SKM-1 (cell line): ENCODE measurements around the gene OXLD1.

Experiments
- DNase-seq: peaks from one replicate; lab custom pipeline; 2025; ENCODE audit not compliant: unreplicated experiment; lab: John Stamatoyannopoulos, UW

The OXLD1 gene

GRCh38 chr17:81702934-81703746, 36.7 kb upstream of the OXLD1 start, which contains the start of gene MRPL12:
MRPL12 (plus strand) TSS chr17:81703367; CDS start chr17:81703502, 135 bp downstream.
- peak; percentile 75 for DNase-seq

GRCh38 chr17:81701288-81702071, 35.1 kb upstream of the OXLD1 start:
- no peak for DNase-seq

DNA sequence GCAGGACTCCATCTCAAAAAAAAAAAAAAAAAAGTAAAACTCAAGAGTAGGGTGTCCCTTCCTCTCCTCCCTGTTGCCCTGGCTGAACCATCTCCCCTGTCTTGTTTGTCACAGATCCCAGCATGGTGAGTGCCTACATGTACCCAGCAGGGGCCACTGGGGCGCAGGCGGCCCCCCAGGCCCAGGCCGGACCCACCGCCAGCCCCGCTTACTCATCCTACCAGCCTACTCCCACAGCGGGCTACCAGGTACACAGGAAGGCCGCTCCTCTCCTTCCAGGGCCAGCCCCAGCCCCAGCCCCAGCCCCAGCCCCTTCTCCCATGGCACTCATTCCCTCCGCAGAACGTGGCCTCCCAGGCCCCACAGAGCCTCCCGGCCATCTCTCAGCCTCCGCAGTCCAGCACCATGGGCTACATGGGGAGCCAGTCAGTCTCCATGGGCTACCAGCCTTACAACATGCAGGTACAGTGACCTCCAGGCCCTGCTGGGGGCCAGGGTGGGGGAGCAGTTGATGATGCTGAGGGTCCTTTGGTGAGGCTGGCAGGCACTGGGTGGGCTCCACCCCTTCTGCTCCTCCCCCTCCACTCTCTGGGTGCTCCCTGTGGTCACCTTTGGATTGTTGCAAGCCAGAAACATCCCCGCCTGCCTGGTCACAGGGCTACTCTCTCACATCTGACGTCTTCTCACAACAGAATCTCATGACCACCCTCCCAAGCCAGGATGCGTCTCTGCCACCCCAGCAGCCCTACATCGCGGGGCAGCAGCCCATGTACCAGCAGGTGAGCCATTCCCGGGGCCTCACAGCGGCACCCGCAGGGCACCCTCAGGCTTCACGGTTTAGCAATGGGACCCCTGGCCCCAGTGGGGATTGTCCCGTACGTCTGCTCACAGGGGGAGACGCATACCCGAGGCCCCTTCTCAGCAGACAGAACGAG, 34.2 kb upstream of the OXLD1 start:
- no peak for DNase-seq

DNA sequence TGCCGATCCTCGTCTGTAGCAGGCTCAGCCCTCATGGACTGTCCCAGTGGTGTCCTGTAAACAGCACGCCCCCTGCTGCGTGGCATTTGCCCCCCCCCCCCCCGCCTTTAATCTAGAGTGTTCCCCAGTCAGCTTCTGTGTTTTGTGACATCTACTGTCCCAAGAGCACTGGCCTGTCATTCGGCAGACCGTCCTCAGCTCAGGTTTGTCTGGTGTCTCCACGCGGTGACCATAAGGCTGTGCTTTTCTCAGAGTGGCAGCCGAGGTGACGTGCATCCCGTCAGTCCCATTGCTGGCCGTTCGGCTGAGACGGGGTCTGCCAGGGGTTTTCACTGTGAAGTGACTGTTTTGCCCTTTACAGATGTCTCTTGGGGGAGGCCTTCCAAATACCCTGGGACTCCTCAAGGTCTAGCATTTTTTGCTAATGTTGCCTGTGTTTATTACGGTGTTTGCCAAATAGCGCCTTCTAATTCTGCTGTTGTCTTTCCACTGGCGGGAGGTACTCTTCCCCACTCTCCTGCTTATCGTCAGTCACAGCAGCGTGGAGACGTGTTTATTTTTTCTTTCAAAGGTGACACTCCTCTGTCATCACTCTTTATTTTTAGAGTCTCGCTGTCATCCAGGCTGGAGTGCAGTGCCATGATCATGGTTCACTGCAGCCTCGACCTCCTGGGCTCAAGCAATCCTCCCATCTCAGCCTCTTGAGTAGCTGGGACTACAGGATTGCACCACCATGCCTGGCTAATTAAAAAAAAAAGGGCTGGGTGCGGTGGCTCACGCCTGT, 31.0 kb upstream of the OXLD1 start:
- DNase-seq, result no peak

GRCh38 chr17:81696218-81696941, 30.0 kb upstream of the OXLD1 start:
- DNase-seq, result no peak

DNA sequence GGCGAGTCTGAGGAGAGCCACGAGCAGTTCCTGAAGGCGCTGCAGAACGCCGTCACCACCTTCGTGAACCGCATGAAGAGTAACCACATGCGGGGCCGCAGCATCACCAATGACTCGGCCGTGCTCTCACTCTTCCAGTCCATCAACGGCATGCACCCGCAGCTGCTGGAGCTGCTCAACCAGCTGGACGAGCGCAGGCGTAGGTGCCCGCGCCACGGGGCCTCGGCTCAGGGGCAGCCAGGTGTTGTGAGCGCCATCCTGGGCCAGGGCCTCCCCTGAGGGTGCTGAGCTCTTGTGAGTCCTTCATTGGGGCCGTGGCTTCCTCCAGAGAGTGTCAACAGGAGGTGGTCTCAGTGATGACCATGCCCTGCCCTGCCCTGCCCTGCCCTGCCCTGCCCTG, 29.4 kb upstream of the OXLD1 start:
- DNase-seq, result no peak

- no peak for DNase-seq
Observed at GRCh38 chr17:81695211-81695610, 28.8 kb upstream of the OXLD1 start.

- no peak for DNase-seq
Observed at GRCh38 chr17:81694810-81695209, 28.4 kb upstream of the OXLD1 start.

DNA sequence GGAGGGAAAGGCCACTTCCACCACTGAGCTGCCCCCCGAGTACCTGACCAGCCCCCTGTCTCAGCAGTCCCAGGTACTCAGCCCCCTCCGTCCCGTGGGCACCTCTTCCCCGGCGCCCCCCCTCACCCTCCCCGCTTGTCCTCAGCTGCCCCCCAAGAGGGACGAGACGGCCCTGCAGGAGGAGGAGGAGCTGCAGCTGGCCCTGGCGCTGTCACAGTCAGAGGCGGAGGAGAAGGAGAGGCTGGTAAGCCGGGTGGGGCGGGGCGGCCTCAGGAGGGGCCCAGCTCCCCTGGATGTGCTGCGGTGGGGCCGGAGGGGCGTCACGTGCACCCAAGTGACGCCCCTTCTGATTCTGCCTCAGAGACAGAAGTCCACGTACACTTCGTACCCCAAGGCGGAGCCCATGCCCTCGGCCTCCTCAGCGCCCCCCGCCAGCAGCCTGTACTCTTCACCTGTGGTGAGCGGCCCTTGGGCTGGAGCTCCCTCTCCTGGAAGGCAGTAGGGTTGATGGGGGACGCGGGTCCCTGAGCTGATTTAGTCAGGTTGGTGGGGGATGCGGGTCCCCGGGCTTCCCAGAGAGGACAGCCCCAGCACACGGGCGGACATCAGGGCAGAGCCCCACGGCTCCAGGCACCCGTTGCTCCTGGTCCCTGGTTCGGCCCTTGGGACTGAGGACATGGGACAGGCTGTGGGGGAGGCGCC, 27.3 kb upstream of the OXLD1 start:
- no peak for DNase-seq

DNA sequence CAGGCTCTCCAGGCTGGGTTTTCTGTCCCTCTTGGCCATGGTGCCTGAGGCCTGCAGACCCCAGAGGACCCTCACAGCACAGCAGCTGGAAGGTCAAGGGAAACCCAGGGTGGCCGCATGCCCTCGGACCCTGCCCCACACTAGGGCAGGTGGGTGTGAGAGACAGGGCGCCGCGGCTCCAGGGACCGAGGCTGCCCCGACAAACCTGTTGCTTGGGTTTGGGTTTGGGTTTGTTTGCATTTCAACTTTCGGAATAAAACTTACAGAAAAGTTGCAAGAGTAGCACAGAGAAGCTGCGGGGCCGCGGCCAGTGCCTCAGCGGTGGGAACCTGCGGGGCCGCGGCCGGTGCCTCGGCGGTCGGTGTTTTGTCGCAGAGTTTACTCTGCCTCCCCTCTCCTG, 25.2 kb upstream of the OXLD1 start:
- DNase-seq, result no peak

DNA sequence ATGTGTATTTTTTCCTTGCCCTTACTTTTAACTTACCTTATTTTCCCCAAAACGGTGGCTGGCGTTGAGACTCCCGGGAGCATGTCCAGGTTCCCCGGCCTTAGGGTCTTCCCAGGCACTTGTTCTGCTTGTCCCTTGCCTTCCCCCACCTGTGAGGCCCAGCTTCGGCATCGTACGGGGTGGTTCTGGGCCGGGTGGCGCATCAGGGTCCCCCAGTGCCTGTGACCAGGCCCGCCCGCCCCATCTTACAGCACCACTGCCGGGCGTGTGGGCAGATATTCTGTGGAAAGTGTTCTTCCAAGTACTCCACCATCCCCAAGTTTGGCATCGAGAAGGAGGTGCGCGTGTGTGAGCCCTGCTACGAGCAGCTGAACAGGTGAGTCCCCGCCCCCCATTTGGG, 24.8 kb upstream of the OXLD1 start:
- no peak for DNase-seq

- DNase-seq, result no peak
Observed at GRCh38 chr17:81690549-81690948, 24.1 kb upstream of the OXLD1 start.

GRCh38 chr17:81690066-81690465, 23.7 kb upstream of the OXLD1 start:
- no peak for DNase-seq

GRCh38 chr17:81688616-81689015, 22.2 kb upstream of the OXLD1 start:
- no peak for DNase-seq

DNA sequence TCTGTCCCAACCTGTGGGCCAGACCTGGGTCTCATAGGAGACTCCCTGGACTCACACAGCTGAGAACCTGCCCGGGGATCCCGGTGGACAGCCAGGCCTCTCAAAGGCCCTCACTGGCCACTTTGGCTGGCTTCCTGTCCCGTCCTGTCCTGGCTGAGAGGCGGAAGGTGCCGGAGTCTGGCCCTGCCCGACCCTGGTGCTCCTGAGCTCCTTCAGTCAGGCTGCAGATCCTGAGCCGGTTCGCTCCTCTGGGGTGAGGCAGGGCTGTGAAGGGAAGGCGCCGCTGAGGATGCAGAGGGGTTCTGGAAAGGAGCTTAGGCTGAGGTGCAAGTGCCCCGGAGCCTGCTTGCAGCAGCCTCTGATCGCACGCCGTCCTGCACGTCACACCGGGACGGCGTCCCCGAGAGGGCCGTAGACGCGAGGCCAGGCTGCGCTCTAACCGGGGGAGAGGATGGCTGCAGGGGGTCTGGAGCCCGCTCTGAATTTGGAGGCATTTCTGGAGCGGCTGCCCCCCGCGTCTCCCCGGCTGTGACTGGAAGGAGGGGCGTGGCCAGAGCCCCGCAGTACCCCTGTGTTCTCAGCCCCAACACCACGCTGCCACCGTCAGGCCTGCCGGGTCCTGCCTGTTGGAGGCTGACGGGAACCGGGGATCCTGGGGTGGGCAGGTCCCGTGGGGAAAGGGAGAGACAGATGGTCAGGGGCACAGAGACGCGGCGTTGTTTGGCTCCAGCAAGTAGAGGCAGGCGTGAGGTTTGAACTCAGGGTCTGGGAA, 21.6 kb upstream of the OXLD1 start:
- DNase-seq, result no peak

GRCh38 chr17:81686614-81687013, 20.2 kb upstream of the OXLD1 start:
- no peak for DNase-seq

GRCh38 chr17:81685108-81685507, 18.7 kb upstream of the OXLD1 start:
- DNase-seq, result no peak

DNA sequence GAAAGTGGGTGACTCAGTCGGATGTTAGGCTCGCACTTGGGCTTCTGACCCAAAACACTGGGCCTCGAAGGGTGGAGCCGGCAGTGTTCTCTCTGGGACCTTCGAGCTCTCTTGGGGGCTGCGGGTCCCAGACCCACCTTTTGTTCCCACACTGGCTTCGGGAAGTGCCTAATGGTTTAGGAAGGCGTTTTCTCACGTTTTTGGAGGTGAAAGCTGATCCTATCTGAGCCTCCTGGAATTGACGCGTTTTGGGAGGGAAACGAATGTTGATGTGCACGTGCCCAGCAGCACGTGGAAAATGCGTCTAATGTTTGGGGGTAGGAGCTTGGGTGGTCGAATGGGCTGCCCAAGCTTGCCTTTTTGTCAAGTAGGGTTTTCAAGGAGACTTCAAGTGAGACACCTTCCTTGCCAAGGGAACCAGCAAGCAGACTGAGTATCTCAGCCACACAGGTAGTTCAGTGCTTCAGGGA, 18.1 kb upstream of the OXLD1 start:
- no peak for DNase-seq
